ENCODE measurements around the gene TMEM200B. TPM values are rescaled to one million over a fixed set of nuclear protein-coding genes. Genes with fewer than 3 reads are reported as not detected.
"Not testable (repeated sequence)": the region's sequence is repeated elsewhere in the genome, so short reads cannot be mapped to it uniquely, and the experiment has no call there.

The TMEM200B gene
- total RNA-seq, 2 donors from 2014 or later = not detected

- Mint-ChIP-seq H3K4me1 (ENCODE audit: low read depth in 2 of 2) (no peaks in the 10 kb centered on the region), H3K27me3 (no peaks in the 10 kb centered on the region), H3K9me3 (no peaks in the 10 kb centered on the region), H3K27ac (peak overlapping the region in 1 of 2 donors; percentile 25), H3K4me3 (no peak overlapping the region), H3K36me3 (no peaks in the 10 kb centered on the region)
- ATAC-seq (no peak), DNase-seq (ENCODE audit: low spot score) (no peak)
Observed at GRCh38 chr1:29082519-29082918, 41.2 kb downstream of the TMEM200B start.

- no peaks in the 10 kb centered on the region for H3K4me1 Mint-ChIP-seq (ENCODE audit: low read depth in 2 of 2)
Observed at GRCh38 chr1:29081201-29081600, 42.5 kb downstream of the TMEM200B start.

GRCh38 chr1:29079916-29080629, 43.6 kb downstream of the TMEM200B start:
- not testable (repeated sequence) for H3K27me3 Mint-ChIP-seq; ATAC-seq; H3K36me3 Mint-ChIP-seq; H3K4me1 Mint-ChIP-seq (ENCODE audit: low read depth in 2 of 2); H3K4me3 Mint-ChIP-seq; H3K27ac Mint-ChIP-seq; DNase-seq (ENCODE audit: low spot score); H3K9me3 Mint-ChIP-seq

More at GRCh38 chr1:29081201-29081600, 42.5 kb downstream of the TMEM200B start:
- Mint-ChIP-seq H3K36me3 (no peaks in the 10 kb centered on the region), H3K4me3 (no peak overlapping the region), H3K27me3 (no peaks in the 10 kb centered on the region), H3K27ac (peak overlapping the region in 1 of 2 donors; percentile 15), H3K9me3 (no peaks in the 10 kb centered on the region)
- ATAC-seq = no peak
- no peak for DNase-seq (ENCODE audit: low spot score)

GRCh38 chr1:29077155-29077554, 46.5 kb downstream of the TMEM200B start:
- H3K4me3 Mint-ChIP-seq = no peak overlapping the region
- ATAC-seq (no peak), DNase-seq (ENCODE audit: low spot score) (no peak)
- no peaks in the 10 kb centered on the region for H3K36me3 Mint-ChIP-seq
- H3K4me1 Mint-ChIP-seq (ENCODE audit: low read depth in 2 of 2) = no peaks in the 10 kb centered on the region
- no peaks in the 10 kb centered on the region for H3K9me3 Mint-ChIP-seq
- H3K27ac Mint-ChIP-seq = no peak overlapping the region
- no peaks in the 10 kb centered on the region for H3K27me3 Mint-ChIP-seq

Other genes with a start within 250 kb of the TMEM200B start
- gene EPB41, start 209.3 kb downstream of the TMEM200B start, total RNA-seq = 10 to 100 TPM; 50.7 to 60.5 TPM
- gene SRSF4, start 58.0 kb upstream of the TMEM200B start, total RNA-seq = 100 to 1,000 TPM; 127 to 145 TPM
- 10 to 100 TPM; 21.2 to 36.2 TPM for gene MECR, start 107.0 kb upstream of the TMEM200B start, total RNA-seq
- 1 to 10 TPM; 1.3 to 1.4 TPM for gene PTPRU, start 112.6 kb upstream of the TMEM200B start, total RNA-seq

Measured in natural killer cell treated with Interleukin-12 subunit alpha and Interleukin-12 subunit beta and Interleukin-15 and Interleukin-18, amount 100 ng/mL, for 72 hours (primary cell).